ENCODE data around the gene SERINC2.

- TF ChIP-seq, protein P1, sequence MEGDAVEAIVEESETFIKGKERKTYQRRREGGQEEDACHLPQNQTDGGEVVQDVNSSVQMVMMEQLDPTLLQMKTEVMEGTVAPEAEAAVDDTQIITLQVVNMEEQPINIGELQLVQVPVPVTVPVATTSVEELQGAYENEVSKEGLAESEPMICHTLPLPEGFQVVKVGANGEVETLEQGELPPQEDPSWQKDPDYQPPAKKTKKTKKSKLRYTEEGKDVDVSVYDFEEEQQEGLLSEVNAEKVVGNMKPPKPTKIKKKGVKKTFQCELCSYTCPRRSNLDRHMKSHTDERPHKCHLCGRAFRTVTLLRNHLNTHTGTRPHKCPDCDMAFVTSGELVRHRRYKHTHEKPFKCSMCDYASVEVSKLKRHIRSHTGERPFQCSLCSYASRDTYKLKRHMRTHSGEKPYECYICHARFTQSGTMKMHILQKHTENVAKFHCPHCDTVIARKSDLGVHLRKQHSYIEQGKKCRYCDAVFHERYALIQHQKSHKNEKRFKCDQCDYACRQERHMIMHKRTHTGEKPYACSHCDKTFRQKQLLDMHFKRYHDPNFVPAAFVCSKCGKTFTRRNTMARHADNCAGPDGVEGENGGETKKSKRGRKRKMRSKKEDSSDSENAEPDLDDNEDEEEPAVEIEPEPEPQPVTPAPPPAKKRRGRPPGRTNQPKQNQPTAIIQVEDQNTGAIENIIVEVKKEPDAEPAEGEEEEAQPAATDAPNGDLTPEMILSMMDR (conservative IDR thresholded peaks at IDR 0.05): no peak
- peak; percentile 17; the same call in 1 of the 2 replicates for TF ChIP-seq ZFX (IDR thresholded peaks at IDR 0.05)
Measured at GRCh38 chr1:31390071-31390470, 22.9 kb upstream of the SERINC2 start.
